Suprapubic skin (tissue), 4 donors: ENCODE results near the gene ELOF1. TPM values are rescaled to one million over a fixed set of nuclear protein-coding genes. Genes with fewer than 3 reads are reported as not detected.

ENCODE experiments used
- DNase-seq, 2 donors: peaks; one replicate each; pipeline ENCODE4 v3.0.0-alpha.2; 2019; ENCODE audit warnings: low spot score in 2 of 2
- H3K27ac ChIP-seq: fragments of 200-600 bp; sonication (generic); one replicate; pipeline ENCODE4 v1.5.1; 2019
- H3K27me3 ChIP-seq: fragments of 200-600 bp; sonication (generic); one replicate; pipeline ENCODE4 v1.5.1; 2019
- H3K36me3 ChIP-seq: fragments of 200-600 bp; sonication (generic); one replicate; pipeline ENCODE4 v1.5.1; 2019
- H3K4me1 ChIP-seq: fragments of 200-600 bp; sonication (generic); one replicate; pipeline ENCODE4 v1.5.1; 2019
- H3K4me3 ChIP-seq: fragments of 200-600 bp; sonication (generic); one replicate; pipeline ENCODE4 v1.5.1; 2019; ENCODE audit warnings: mild to moderate bottlenecking
- H3K9me3 ChIP-seq: fragments of 200-600 bp; sonication (generic); one replicate; pipeline ENCODE4 v1.5.1; 2019
- EP300 ChIP-seq: sonication (generic); formaldehyde crosslinking; IDR thresholded peaks from one replicate; pipeline ENCODE4 v1.6.1; 2017; ENCODE audit warnings: antibody characterized with exemption
- POLR2A ChIP-seq, 2 donors: fragments of 450-650 bp; IDR thresholded peaks; one replicate each; pipeline ENCODE4 v1.6.1; 2017; ENCODE audit warnings: antibody characterized with exemption in 2 of 2, mild to moderate bottlenecking in 2 of 2, moderate library complexity in 2 of 2
- POLR2AphosphoS5 ChIP-seq, 3 donors: sonication (generic); formaldehyde crosslinking; IDR thresholded peaks; one replicate each; pipeline ENCODE4 v1.6.1; 2017; ENCODE audit warnings: antibody characterized with exemption in 3 of 3
- WGBS: methylation state at CpG from one replicate; pipeline ENCODE4 v1.1.5; 2018; 5-methylcytosine and 5-hydroxymethylcytosine counted together
- total RNA-seq, 4 donors: library from RNA; depleted of rRNA; stranded (reverse); fragments of >200 nt; gene quantifications; one replicate each; pipeline ENCODE4 v1.1.0, GENCODE V29; 2016
- TF ChIP-seq, protein P1 (sequence below), 2 donors: fragments of 200-600 bp in 1 of 2; fragments of 450-650 bp in 1 of 2; sonication (generic) in 1 of 2; IDR thresholded peaks; one replicate each; pipeline ENCODE4 v1.5.1; 2016 to 2019; ENCODE audit warnings: antibody characterized with exemption in 2 of 2, mild to moderate bottlenecking in 1 of 2, moderate library complexity in 1 of 2

Gene ELOF1
- total RNA-seq, 4 donors from 2014 or later, result 30.6 to 55.3 (median 41.1) TPM

DNA sequence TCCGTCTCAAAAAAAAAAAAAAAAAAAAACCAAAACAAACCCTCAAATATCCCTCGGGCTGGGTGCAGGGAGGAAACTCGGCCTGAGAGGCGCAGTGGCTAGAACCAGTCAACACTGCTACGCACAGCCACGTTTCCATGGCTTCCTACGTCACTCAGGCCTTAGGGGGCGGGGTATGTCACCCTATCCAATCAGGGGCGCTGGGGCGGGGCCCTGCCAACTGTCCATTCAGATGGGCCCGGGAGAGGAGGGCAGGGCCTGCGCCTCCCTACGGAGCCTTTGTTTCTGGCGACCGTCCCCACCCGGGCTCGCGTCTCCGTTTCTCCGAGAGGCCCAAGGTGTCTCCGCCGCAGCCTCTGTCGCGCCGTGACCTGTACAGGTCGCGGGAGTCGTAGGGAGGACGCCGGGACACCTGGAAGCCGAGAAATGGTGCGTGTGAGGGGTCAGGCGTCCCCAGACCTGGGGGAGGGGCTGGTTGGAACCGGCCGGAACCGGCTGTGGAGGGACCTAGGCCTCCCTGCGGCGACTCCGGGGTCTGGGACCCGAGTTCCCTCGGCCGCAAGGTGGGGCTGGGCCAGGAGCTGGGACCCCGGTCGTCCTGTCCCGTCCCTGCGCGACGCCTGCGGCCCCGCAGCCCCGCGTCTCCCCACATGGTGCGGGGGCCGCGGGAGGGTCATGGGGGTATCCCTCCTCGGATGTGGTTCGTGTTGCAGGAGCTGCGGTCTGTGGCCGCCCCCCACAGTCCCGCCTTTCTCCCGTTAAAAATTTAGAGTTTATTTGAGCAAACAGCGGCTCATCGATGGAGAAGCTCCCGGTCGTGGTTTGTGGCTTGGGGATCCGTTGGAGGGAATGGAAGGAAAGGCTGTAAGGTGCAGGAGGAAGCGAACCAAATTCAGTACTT, 38.4 kb upstream of the ELOF1 start, which contains the start of gene ZNF627:
ZNF627 (plus strand) TSS at position 282 of the 901 bp plus-strand sequence; CDS start at position 427, 145 bp downstream.
- peak; percentile 99 to 100 for DNase-seq
- H3K4me3 ChIP-seq, result peak within 1 kb of the TSS; percentile 97
- H3K36me3 ChIP-seq, result no peaks in the 10 kb centered on the region
- no peaks in the 10 kb centered on the region for H3K27me3 ChIP-seq
- peak; percentile 47 to 90 (median 66) for TF ChIP-seq POLR2AphosphoS5 (IDR thresholded peaks at IDR 0.05)
- TF ChIP-seq, protein P1, sequence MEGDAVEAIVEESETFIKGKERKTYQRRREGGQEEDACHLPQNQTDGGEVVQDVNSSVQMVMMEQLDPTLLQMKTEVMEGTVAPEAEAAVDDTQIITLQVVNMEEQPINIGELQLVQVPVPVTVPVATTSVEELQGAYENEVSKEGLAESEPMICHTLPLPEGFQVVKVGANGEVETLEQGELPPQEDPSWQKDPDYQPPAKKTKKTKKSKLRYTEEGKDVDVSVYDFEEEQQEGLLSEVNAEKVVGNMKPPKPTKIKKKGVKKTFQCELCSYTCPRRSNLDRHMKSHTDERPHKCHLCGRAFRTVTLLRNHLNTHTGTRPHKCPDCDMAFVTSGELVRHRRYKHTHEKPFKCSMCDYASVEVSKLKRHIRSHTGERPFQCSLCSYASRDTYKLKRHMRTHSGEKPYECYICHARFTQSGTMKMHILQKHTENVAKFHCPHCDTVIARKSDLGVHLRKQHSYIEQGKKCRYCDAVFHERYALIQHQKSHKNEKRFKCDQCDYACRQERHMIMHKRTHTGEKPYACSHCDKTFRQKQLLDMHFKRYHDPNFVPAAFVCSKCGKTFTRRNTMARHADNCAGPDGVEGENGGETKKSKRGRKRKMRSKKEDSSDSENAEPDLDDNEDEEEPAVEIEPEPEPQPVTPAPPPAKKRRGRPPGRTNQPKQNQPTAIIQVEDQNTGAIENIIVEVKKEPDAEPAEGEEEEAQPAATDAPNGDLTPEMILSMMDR (IDR thresholded peaks at IDR 0.05), result peak; percentile 12 to 21
- no peak for TF ChIP-seq EP300
- peak in 1 of 2 donors; percentile 87 for TF ChIP-seq POLR2A (IDR thresholded peaks at IDR 0.05)
- peaks cover 11% of the 10 kb centered on the region for H3K4me1 ChIP-seq
- H3K27ac ChIP-seq, result peak within 1 kb of the TSS; percentile 88
- WGBS, result under 1% methylated on average over 16 of the region's 67 CpGs
- H3K9me3 ChIP-seq, result no peaks in the 10 kb centered on the region

DNA sequence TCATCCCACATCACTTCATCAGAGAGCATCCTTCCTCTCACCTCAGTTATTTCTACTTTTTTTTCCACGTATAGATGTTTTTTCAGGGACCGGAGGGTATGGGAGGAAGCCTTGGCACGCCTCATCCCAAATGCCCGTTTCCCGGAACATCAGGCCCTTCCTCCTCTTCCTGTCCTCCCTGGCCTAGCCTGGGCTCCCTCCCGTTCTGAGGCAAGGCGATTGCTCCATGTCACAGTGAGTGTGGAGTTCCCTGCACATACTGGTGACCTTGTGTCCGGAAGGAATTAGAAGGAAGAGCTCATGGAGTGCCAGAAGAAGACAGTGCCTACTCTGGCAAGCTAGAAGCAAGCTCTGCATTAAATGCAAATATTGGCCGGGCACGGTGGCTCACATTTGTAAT, 37.1 kb upstream of the ELOF1 start:
- no peak overlapping the region for H3K4me3 ChIP-seq
- WGBS, result 89% methylated on average over 10 of the region's 10 CpGs
- no peaks in the 10 kb centered on the region for H3K27me3 ChIP-seq
- no peak overlapping the region for H3K27ac ChIP-seq
- DNase-seq, result no peak
- TF ChIP-seq, protein P1 (IDR thresholded peaks at IDR 0.05), result no peak
- no peak for TF ChIP-seq EP300
- no peak for TF ChIP-seq POLR2AphosphoS5 (IDR thresholded peaks at IDR 0.05)
- TF ChIP-seq POLR2A (IDR thresholded peaks at IDR 0.05), result no peak
- peaks cover 11% of the 10 kb centered on the region for H3K4me1 ChIP-seq
- no peaks in the 10 kb centered on the region for H3K36me3 ChIP-seq
- H3K9me3 ChIP-seq, result no peaks in the 10 kb centered on the region

DNA sequence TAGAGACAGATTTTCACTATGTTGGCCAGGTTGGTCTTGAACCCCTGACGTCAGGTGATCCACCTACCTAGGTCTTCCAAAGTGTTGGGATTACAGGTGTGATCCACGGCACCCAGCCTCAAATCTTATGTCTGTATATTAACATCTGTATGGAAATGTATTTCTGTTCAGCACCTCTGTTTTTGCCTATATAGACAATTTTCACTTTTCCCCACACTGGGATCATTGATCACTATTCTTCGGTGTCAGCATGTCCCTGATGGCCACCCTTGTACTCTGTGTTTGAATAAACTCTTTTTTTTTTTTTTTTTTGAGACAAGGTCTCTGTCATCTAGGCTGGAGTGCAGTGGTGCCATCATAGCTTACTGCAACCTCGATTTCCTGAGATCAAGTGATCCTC, 35.1 kb upstream of the ELOF1 start:
- Histone ChIP-seq H3K4me3 (no peak overlapping the region), H3K27me3 (no peaks in the 10 kb centered on the region), H3K4me1 (peaks cover 11% of the 10 kb centered on the region), H3K9me3 (no peaks in the 10 kb centered on the region), H3K27ac (no peak overlapping the region), H3K36me3 (no peaks in the 10 kb centered on the region)
- TF ChIP-seq EP300 (no peak), POLR2A (IDR thresholded peaks at IDR 0.05) (no peak), POLR2AphosphoS5 (IDR thresholded peaks at IDR 0.05) (no peak)
- TF ChIP-seq, protein P1 (IDR thresholded peaks at IDR 0.05), result no peak
- 87% methylated on average over 4 of the region's 4 CpGs for WGBS
- no peak for DNase-seq

DNA sequence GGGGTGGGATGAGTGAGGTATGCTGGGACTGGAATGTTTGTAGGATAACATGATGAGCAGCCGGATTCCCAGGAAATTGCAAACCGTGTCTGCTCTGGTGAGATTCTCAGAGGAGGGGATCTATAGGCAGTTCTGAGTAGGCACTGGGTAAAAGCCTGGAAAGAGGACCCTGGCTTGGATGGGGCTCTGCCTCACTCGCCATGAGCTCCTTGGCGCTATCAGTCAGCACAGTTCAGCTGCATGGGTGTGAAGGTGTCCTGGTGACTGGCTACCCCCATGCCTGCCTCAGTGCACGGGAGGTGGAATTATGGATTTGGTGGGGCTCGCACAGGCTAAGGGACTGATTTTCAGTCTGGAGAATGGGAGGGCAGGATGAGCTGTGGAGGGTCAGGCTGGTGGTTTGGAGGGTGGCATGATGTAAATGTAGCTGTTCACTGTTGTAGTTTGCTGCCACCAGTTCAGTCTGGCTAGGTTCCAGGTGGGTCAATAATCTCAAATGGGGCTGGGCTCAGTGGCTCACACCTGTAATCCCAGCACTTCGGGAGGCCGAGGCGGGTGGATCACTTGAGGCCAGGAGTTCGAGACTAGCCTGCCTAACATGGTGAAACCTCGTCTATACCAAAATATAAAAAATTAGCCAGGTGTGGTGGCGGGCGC, 29.1 kb upstream of the ELOF1 start:
- 75% methylated on average over 11 of the region's 13 CpGs for WGBS
- DNase-seq, result no peak
- Histone ChIP-seq H3K4me3 (peak overlapping the region; percentile 12), H3K4me1 (peaks cover 7% of the 10 kb centered on the region), H3K9me3 (no peaks in the 10 kb centered on the region), H3K36me3 (no peaks in the 10 kb centered on the region), H3K27me3 (no peaks in the 10 kb centered on the region), H3K27ac (no peak overlapping the region)
- no peak for TF ChIP-seq EP300
- TF ChIP-seq, protein P1 (IDR thresholded peaks at IDR 0.05), result no peak
- TF ChIP-seq POLR2AphosphoS5 (IDR thresholded peaks at IDR 0.05), result no peak
- no peak for TF ChIP-seq POLR2A (IDR thresholded peaks at IDR 0.05)
